Measurements from ENCODE around the gene PRDM16.

Gene PRDM16

DNA sequence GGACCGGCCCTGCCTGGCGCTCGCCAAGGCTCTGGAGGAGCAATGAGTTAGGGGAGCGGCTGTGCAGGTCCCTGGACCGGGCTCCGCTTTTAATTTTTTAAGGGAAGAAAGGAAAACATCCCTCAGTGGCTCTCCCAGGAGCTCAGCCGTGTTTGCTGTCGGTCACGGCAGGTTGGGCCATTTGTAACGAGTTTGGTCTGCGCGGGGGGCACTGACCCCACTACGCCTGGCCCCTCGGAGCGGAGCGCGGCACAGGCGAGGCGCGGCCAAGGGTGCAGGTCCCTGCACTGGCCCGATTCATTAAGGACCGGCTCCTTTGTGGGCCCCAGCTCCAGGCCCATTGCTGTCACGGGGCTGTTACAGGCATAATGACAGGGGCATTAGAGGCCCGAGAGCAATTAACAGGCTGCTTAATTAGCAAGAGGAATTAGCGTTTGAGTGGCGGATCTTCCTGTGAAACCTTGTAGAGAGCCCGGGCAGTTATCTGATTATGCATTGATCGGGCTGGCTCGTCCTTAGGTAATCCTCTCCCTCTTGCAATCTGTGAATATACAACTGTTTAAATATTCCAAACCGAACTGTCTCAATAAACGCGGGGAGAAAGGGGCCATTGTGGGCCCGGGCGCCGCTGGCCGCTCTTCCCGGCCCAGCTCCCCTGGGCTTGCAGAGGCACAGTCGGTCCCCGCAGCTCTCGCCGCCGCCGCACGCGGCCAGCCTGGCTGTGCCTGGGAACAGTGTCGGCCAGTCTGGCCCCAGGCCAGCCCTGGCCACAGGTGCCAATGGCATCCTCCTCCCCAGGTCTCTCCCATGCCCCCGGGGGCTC, 56.8 kb downstream of the PRDM16 start:
- no peak overlapping the region for H3K27ac Mint-ChIP-seq
- H3K9me3 Mint-ChIP-seq: no peaks in the 10 kb centered on the region
- DNase-seq (no peak), ATAC-seq (replicated peaks) (no peak)
- no peaks in the 10 kb centered on the region for H3K27me3 Mint-ChIP-seq
- peaks cover 0 to 4% of the 10 kb centered on the region in 2 donors for H3K4me1 Mint-ChIP-seq
- no peak overlapping the region for H3K4me3 Mint-ChIP-seq
- no peaks in the 10 kb centered on the region for H3K36me3 Mint-ChIP-seq

DNA sequence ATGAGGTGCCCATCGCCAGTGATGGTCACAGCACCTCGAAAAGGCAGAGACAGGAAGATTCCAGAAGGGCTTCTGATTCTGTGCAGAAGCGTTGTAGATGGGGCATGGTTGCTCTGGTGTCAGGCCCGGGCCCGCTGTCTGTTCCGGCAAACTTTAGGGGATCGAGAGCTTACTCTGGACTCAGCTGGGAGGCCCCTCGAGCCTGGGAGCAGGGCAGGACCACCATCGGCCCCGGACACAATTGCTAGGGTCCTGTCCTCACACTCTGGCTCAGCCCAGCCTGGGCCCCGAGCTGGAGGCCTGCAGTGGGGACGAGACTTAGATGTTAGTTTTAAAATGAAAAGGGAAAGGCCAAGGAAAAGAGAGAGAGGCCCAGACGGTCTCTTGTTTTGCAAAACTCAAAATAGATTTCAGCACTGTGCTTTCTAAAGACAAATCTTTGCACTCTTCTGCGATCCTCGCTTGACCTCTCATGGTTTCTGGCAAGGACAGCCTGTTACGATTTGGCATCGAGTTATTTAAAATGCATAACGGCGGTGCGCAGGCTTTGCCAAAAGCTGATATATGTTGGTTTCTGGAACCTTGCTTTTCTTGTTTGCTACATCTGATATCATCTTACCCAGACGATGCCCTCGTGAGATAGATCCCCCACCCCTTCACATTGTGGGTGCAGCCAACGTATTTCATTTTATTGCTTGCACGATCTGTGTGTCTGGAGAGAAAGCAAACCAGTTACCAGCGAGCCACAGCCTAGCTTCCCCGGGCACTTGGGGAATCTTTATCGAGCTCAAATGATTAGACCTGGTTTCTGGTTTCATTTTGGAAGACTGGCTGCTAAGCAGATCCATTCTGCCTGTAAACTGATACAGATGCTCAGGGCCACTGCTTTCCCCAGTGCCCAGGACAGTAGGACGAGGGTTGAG, 58.0 kb downstream of the PRDM16 start:
- ATAC-seq (replicated peaks) (no peak), DNase-seq (no peak)
- Mint-ChIP-seq H3K9me3 (no peaks in the 10 kb centered on the region), H3K4me3 (no peak overlapping the region), H3K27me3 (no peaks in the 10 kb centered on the region), H3K36me3 (no peaks in the 10 kb centered on the region), H3K27ac (no peak overlapping the region), H3K4me1 (peaks cover 0 to 4% of the 10 kb centered on the region in 2 donors)

DNA sequence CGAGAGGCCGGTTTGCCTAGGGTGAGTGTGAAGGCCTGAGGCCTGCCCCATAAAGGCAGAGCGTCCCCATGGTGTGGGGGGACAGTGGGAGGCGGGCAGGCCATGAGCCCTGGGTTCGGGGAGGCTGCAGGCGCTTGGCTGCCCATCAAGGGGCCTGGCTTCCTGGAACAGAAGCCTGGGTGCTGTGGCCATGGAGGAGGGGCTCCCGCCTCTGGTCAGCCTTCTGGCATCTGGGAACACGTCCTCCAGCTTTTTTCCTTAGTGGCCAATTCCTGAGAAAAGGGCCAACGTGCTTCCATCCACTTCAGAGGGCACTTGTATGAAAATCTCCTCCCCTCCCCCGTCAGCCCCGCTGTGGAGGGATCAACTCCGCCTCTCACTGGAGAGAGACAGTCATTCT, 58.7 kb downstream of the PRDM16 start:
- no peaks in the 10 kb centered on the region for H3K36me3 Mint-ChIP-seq
- peaks cover 0 to 4% of the 10 kb centered on the region in 2 donors for H3K4me1 Mint-ChIP-seq
- H3K27me3 Mint-ChIP-seq: no peaks in the 10 kb centered on the region
- H3K27ac Mint-ChIP-seq: no peak overlapping the region
- no peak for DNase-seq
- no peaks in the 10 kb centered on the region for H3K9me3 Mint-ChIP-seq
- no peak overlapping the region for H3K4me3 Mint-ChIP-seq
- ATAC-seq (replicated peaks): no peak

DNA sequence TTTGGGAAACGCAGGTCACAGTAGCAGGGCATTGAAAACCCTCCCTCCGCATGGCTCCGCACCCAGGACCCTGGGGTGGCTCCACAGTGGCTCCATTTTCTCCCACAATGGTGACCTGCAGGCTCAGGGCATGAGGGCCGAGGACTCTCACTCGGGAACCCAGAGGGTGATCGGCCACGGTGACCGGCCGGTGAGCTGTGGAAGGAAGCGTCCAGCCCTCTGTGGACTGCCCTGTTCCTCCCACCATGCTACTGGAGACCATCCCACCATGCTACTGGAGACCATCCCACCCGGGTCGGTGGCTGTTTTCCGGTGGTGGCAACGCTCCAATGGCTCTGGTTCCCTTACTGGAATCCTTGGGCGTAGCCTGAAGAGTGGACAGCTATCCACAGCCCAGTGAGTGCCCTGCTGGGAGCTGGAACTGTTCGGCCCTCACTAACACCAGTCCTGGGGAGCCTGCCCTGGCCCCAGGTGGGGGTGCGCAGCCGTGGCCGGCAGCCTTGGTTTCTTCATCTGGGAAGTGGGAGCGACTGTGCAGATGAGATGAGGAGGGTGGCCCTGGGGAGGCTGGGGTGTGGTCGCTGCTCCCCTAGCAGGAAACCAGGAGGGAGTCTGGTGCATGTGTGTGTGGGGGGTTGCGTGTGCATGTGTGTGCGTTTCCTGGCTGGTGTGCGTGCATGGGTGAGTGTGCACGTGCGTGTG, 59.6 kb downstream of the PRDM16 start:
- H3K4me1 Mint-ChIP-seq: peaks cover 0 to 4% of the 10 kb centered on the region in 2 donors
- no peak overlapping the region for H3K27ac Mint-ChIP-seq
- ATAC-seq (replicated peaks): no peak
- H3K27me3 Mint-ChIP-seq: no peaks in the 10 kb centered on the region
- H3K4me3 Mint-ChIP-seq: no peak overlapping the region
- DNase-seq: no peak
- no peaks in the 10 kb centered on the region for H3K9me3 Mint-ChIP-seq
- no peaks in the 10 kb centered on the region for H3K36me3 Mint-ChIP-seq

DNA sequence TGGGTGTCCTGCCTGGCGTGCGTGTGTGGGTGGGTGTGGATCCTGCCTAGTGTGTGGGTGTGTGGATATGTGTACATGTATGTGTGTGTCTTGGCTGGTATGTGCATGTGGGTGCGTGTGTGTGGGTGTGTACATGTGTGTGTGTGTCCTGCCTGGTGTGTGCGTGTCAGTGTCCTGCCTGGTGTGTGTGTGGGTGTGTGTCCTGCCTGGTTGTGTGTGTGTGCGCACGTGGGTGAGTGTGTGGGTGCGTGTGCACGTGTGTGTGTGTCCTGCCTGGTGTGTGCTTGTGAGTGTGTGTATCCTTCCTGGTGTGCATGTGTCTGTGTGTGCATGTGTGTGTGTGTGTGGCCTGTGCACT, 60.1 kb downstream of the PRDM16 start:
- Mint-ChIP-seq H3K4me1 (peaks cover 0 to 4% of the 10 kb centered on the region in 2 donors), H3K9me3 (no peaks in the 10 kb centered on the region), H3K4me3 (no peak overlapping the region), H3K27ac (no peak overlapping the region), H3K36me3 (no peaks in the 10 kb centered on the region), H3K27me3 (no peaks in the 10 kb centered on the region)
- no peak for ATAC-seq (replicated peaks)
- no peak for DNase-seq

DNA sequence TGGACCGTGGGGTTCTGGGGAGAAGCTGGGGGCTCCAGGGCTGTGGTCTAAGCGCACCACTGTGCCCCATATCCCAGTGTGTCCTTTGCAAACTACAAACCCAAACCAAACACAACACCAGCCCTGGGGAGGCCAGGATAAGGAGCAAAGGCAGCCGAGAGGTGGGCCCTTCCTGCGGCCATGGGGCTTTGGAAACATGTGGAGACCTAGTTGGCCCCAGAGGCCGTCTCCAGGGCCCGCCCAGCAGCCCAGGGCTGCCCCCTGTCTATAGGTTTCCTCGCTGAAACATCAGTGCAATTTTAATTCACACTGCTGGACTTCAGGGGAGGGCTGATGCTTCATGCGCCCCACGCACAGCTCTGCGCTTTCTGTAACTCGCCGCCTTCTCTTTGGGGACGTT, 61.3 kb downstream of the PRDM16 start:
- no peaks in the 10 kb centered on the region for H3K27me3 Mint-ChIP-seq
- ATAC-seq (replicated peaks) (no peak), DNase-seq (no peak)
- no peaks in the 10 kb centered on the region for H3K36me3 Mint-ChIP-seq
- no peak overlapping the region for H3K27ac Mint-ChIP-seq
- H3K9me3 Mint-ChIP-seq: no peaks in the 10 kb centered on the region
- peaks cover 0 to 4% of the 10 kb centered on the region in 2 donors for H3K4me1 Mint-ChIP-seq
- H3K4me3 Mint-ChIP-seq: no peak overlapping the region

DNA sequence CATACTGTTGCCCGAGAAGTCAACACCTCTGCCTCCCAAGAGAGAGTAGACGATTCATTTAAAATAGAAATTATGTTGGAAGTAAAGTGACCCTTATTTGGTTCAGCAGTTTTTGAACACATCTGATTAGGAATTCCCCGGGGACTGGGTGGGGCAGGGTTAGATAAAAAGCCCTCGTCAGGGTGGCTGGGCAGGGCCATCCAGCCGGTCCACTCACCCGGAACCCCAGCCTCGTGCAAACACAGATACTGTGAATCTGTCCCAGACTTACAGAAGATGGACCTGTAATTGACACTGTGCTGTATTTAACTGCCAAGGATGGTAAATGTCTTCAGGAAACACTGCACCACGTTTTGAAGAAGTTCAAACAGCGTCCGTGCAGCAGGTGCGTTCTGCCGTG, 63.7 kb downstream of the PRDM16 start:
- no peak overlapping the region for H3K27ac Mint-ChIP-seq
- H3K27me3 Mint-ChIP-seq: no peaks in the 10 kb centered on the region
- no peaks in the 10 kb centered on the region for H3K36me3 Mint-ChIP-seq
- H3K9me3 Mint-ChIP-seq: no peaks in the 10 kb centered on the region
- H3K4me1 Mint-ChIP-seq: peaks cover 0 to 4% of the 10 kb centered on the region in 2 donors
- no peak for ATAC-seq (replicated peaks)
- no peak for DNase-seq
- no peak overlapping the region for H3K4me3 Mint-ChIP-seq

DNA sequence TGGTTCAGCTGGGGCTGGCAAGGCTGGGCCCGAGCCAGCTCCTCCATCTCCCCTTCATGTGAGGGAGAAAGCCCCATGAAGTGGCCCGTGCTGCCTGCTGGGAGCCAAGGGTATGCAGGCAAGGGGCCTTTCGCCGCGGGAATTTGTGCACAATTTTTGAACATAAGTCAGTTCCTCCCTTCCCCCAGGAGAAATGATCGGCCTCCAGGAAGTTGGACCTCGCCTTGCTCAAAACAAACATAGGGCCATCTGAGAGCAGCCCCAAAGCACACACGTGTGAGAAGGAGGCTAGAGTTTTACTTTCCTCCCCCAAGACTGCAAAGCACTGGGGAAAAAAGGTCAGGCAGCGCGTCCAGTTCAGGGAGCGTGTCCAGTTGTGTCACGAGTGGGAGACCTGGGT, 64.7 kb downstream of the PRDM16 start:
- no peak overlapping the region for H3K4me3 Mint-ChIP-seq

DNA sequence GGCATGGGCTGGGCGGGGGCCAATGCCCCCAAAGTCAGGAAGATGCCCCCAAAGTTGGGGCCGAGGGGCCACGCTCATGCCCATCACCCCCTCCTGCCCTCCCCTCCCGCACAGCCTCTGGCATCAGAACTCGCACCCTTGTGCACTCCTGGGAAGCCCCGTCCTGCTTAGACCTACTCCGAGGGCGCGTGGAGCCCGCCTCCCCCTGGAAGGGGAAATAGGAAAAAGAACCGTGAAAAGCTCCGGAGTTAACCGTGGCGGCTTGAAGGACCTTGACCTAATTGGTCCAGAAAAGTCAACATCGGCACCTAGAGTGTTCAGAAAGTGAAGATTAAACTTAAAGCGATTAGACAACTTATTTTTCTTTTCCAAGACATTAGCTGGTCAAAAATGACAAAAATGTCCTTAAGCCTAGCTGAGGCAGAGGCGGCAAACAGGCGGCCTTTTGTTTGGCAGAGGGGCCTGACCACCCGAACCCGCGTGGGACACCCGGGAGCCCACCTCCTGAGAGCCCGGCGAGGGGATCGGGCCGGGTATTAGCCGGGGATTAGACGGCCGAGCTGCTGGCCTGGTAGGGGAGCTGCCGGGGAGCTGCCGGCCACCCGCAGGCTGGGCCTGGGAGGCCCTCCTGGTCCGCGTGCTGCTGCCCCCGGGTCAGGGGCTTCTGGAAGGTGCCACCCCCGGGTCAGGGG, 65.5 kb downstream of the PRDM16 start:
- no peak overlapping the region for H3K27ac Mint-ChIP-seq
- no peaks in the 10 kb centered on the region for H3K9me3 Mint-ChIP-seq
- ATAC-seq (replicated peaks): no peak
- H3K36me3 Mint-ChIP-seq: no peaks in the 10 kb centered on the region
- no peaks in the 10 kb centered on the region for H3K4me1 Mint-ChIP-seq
- no peak overlapping the region for H3K4me3 Mint-ChIP-seq
- no peak for DNase-seq
- H3K27me3 Mint-ChIP-seq: no peaks in the 10 kb centered on the region

More for the DNA sequence above, 64.7 kb downstream of the PRDM16 start:
- Mint-ChIP-seq H3K4me1 (peaks cover 0 to 4% of the 10 kb centered on the region in 2 donors), H3K27me3 (no peaks in the 10 kb centered on the region), H3K9me3 (no peaks in the 10 kb centered on the region), H3K27ac (no peak overlapping the region), H3K36me3 (no peaks in the 10 kb centered on the region)
- ATAC-seq (replicated peaks): no peak
- DNase-seq: no peak

DNA sequence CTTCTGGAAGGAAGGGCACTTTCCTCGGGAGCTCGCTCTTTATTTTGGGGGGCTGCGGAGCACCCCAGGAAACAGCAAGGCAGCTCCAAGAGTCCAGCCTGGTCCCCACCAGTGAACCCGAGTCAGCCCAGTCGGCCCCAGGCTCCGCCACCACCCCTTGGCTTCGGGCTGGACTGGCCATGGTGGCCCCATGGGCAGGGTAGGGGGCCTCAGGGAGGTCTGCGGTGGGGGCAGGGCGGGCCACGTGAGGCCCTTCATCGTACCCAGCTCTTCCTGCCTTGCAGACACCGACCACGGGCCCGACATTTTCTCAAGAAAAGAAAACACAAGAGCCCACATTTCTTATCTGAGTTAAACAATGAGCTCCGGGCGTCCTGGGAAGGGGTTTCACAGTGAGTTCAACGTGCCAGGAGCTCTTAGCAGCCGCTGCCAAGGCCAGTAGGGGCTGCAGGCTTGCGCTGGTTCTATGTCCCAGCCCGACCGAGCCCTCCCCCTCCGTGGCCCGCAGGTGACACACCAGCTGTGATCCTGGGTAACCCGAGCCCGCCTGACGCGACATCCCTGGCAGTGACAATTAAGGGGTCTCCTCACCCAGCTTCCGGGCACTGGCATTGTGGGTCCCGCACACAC, 66.2 kb downstream of the PRDM16 start:
- H3K36me3 Mint-ChIP-seq: no peaks in the 10 kb centered on the region
- DNase-seq (no peak), ATAC-seq (replicated peaks) (no peak)
- no peak overlapping the region for H3K4me3 Mint-ChIP-seq
- H3K9me3 Mint-ChIP-seq: no peaks in the 10 kb centered on the region
- H3K27me3 Mint-ChIP-seq: no peaks in the 10 kb centered on the region
- H3K27ac Mint-ChIP-seq: no peak overlapping the region
- H3K4me1 Mint-ChIP-seq: no peaks in the 10 kb centered on the region

DNA sequence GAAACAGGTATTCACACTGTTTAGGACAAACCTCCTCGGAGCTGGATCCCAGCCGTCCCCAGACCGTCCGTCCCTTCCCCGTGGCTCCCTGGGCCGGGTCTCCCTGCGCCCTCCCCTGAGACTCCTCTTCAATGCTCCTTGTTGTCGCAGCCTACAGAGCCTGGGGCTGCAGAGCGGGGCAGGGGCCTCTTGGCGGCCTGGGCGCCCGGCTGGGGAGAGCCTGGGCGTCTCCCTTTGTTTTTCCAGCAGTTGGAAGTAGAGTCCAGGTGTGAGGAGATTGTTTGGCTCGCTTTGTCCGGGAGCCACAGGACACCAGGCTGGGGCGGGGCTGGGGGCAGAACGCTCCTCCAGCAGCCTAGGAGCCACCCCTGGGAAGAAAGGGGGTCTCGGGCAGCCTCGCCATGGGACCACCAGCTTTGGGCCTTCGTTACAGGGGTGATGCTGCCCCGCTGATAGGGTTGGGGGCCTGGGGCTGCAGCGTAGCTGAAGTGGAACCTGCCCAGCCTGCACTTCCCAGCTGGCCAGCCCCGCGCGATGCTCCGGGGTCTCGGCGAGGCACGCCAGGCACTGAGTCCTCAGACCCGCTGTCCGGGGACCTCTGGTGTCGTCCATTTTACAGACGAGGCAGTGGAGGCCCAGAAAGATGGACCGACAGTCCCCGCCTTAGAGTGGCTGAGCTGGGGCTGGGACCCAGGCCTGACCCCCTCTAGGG, 66.9 kb downstream of the PRDM16 start:
- no peaks in the 10 kb centered on the region for H3K4me1 Mint-ChIP-seq
- no peaks in the 10 kb centered on the region for H3K9me3 Mint-ChIP-seq
- no peak for DNase-seq
- no peaks in the 10 kb centered on the region for H3K36me3 Mint-ChIP-seq
- no peaks in the 10 kb centered on the region for H3K27me3 Mint-ChIP-seq
- H3K27ac Mint-ChIP-seq: no peak overlapping the region
- H3K4me3 Mint-ChIP-seq: no peak overlapping the region
- ATAC-seq (replicated peaks): no peak

DNA sequence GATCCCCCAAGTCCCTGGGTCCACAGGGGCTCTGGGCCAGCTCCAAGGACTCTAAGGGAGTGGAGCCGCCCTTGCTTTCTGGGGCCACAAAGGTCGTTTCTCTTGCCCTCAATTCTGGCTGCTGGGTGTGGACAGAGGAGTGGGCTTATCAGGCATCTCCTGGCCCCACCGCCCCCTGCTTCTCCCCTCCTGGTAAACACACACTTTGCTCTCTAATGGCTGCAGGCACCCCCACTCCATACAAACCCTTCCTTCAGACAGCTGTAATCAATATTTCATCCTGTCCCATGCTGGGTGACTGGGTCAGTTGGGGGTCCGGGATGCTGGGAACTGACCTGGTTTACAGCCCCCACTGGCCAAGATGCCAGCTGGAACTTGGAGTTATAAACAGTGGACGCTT, 67.5 kb downstream of the PRDM16 start:
- H3K27ac Mint-ChIP-seq: no peak overlapping the region
- no peaks in the 10 kb centered on the region for H3K36me3 Mint-ChIP-seq
- no peak for DNase-seq
- H3K9me3 Mint-ChIP-seq: no peaks in the 10 kb centered on the region
- H3K27me3 Mint-ChIP-seq: no peaks in the 10 kb centered on the region
- no peak for ATAC-seq (replicated peaks)
- no peaks in the 10 kb centered on the region for H3K4me1 Mint-ChIP-seq
- H3K4me3 Mint-ChIP-seq: no peak overlapping the region

Measured in stimulated activated naive B cell treated with anti-CD40 and anti-IgM and Interleukin-4, amounts not matched to agents 10 μg/mL and 1 μg/mL and 100 μg/mL, for 72 hours (primary cell).